Loucy (cell line): ENCODE measurements around the gene ATG2A.

Experiments used
- CTCF ChIP-seq: fragments of 200-600 bp; sonication (generic); conservative IDR thresholded peaks from 2 replicates; pipeline ENCODE4 v1.5.1; 2014; ENCODE audit warnings: mild to moderate bottlenecking, antibody characterized with exemption, low read length
- EZH2phosphoT487 ChIP-seq: fragments of 200-600 bp; IDR thresholded peaks from 2 replicates; pipeline ENCODE4 v1.6.1; 2018; ENCODE audit warnings: antibody characterized with exemption, mild to moderate bottlenecking, moderate library complexity, borderline replicate concordance

- TF ChIP-seq CTCF, result no peak
- TF ChIP-seq EZH2phosphoT487, result no peak
Measured at GRCh38 chr11:64892838-64893193, 24.2 kb downstream of the ATG2A start.
